Measurements from ENCODE around the gene PLA2G6. TPM values are rescaled to one million over a fixed set of nuclear protein-coding genes. Genes with fewer than 3 reads are reported as not detected.
A peak's percentile ranks its signal among the peaks of the same experiment; 100 is the strongest.

The PLA2G6 gene
- total RNA-seq, 1 experiment from 2014 or later, result 18.7 TPM

DNA sequence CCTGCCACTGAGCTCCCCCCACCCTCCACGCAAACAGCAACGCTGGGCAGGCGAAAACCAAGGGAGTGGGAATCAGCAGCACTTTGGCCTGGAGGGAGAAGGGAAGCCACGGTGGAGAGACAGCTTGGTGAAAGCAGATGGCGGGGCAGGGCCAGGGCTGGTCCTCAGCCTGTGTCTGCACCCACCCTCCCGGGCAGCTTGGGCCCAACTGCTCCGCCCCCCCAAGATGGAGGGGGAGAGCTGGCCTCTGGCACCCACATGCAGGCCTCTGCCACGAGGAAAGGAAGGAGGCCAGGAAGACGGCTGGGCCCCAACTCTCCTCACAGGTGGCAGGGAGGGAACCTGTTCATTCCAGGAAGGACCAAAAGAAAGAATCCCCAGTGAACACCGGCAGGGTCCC lies 38.0 kb upstream of the PLA2G6 start:
- peaks cover 46% of the 10 kb centered on the region for H3K36me3 Mint-ChIP-seq (ENCODE audit: insufficient read depth, unreplicated experiment)
- Histone ChIP-seq H3K9me3 (no peaks in the 10 kb centered on the region), H3K4me3 (ENCODE audit: low read depth, low read length) (no peak overlapping the region), H3K27me3 (replicated peaks; ENCODE audit: control insufficient read depth, insufficient read depth, low read length) (no peaks in the 10 kb centered on the region), H3K4me1 (peaks cover 23% of the 10 kb centered on the region), H3K36me3 (ENCODE audit: control insufficient read depth, insufficient read depth, low read length) (peaks cover 2% of the 10 kb centered on the region)
- no peak for DNase-seq
- TF ChIP-seq, protein P1, sequence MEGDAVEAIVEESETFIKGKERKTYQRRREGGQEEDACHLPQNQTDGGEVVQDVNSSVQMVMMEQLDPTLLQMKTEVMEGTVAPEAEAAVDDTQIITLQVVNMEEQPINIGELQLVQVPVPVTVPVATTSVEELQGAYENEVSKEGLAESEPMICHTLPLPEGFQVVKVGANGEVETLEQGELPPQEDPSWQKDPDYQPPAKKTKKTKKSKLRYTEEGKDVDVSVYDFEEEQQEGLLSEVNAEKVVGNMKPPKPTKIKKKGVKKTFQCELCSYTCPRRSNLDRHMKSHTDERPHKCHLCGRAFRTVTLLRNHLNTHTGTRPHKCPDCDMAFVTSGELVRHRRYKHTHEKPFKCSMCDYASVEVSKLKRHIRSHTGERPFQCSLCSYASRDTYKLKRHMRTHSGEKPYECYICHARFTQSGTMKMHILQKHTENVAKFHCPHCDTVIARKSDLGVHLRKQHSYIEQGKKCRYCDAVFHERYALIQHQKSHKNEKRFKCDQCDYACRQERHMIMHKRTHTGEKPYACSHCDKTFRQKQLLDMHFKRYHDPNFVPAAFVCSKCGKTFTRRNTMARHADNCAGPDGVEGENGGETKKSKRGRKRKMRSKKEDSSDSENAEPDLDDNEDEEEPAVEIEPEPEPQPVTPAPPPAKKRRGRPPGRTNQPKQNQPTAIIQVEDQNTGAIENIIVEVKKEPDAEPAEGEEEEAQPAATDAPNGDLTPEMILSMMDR (IDR thresholded peaks at IDR 0.05; ENCODE audit: insufficient read depth in 1 of 2, low read depth in 1 of 2, low read length in 1 of 2, severe bottlenecking in 1 of 2, unreplicated experiment in 1 of 2), result no peak
- peak overlapping the region; percentile 94 for H3K27ac Mint-ChIP-seq (ENCODE audit: unreplicated experiment)
- H3K4me3 Mint-ChIP-seq (ENCODE audit: unreplicated experiment), result no peak overlapping the region
- intact Hi-C loops (cut with micrococcal nuclease; ENCODE audit: unreplicated experiment), result loop anchor here (5.0 to 10.0 kb wide), 2 partner anchors 37 to 105 kb away; partner anchors contain the start of genes BAIAP2L2 and PLA2G6
- no TSS peak for BruUV-seq (replicated peaks)
- H3K27me3 Mint-ChIP-seq (ENCODE audit: insufficient read depth, unreplicated experiment), result no peaks in the 10 kb centered on the region
- ChIA-PET CTCF (interaction anchor here (1.3 kb wide), 1 partner anchor 167 kb away, joined by 3 read pairs; no protein-coding TSS in a partner anchor), POLR2A (no interaction called here)
- H3K9me3 Mint-ChIP-seq (ENCODE audit: unreplicated experiment), result no peaks in the 10 kb centered on the region
- H3K4me1 Mint-ChIP-seq (ENCODE audit: low read depth, unreplicated experiment), result peaks cover 11% of the 10 kb centered on the region

DNA sequence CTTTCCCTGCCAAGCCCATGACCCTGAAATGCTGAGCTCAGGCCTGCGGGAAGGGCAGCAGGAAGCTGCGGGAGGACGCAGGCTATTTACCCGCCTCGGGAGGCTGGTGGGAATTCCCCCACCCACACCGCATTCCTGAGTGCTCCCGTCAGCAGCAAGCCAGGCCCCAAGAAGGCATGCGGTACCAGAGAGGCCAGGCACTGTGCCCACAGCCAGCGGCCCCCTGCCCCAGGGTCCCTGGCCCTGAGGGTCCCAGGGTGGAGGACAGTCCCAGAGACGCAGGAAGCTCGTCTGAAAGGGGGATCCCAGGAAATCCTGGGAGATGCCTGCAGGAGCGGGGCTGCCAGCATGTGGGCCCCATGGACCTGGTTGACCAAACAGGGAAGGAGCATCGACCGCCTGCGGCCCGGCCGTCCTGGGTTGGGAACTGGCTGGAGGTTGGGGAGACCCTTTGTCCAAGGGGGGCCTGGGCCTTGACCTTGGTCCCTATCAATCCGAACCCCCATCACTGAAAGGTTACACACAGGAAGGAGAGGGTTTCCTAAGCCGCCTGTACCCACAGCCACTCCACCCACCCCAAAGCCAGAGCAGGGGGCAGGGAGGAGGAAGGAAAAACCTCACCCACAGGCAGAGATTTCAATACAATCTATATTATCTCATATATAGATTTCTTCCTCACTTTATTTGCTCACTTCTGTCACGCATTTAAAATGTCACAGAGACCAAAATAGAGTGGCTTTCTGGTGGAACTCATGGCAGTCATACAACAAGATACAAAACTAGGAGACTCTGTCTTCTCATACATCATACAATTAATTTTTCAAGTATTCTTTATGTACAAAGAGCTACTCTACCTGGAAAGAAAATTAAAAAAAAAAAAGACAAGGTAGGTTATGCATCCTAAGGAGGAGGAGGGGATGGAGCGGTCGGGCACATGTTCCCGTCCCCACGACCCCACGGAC lies 37.3 kb upstream of the PLA2G6 start:
- TF ChIP-seq, protein P1 (IDR thresholded peaks at IDR 0.05; ENCODE audit: insufficient read depth in 1 of 2, low read depth in 1 of 2, low read length in 1 of 2, severe bottlenecking in 1 of 2, unreplicated experiment in 1 of 2), result no peak
- Mint-ChIP-seq H3K27me3 (ENCODE audit: insufficient read depth, unreplicated experiment) (no peaks in the 10 kb centered on the region), H3K27ac (ENCODE audit: unreplicated experiment) (peak overlapping the region; percentile 94), H3K36me3 (ENCODE audit: insufficient read depth, unreplicated experiment) (peaks cover 45% of the 10 kb centered on the region), H3K9me3 (ENCODE audit: unreplicated experiment) (no peaks in the 10 kb centered on the region), H3K4me1 (ENCODE audit: low read depth, unreplicated experiment) (peaks cover 11% of the 10 kb centered on the region), H3K4me3 (ENCODE audit: unreplicated experiment) (no peak overlapping the region)
- POLR2A ChIA-PET, result interaction anchor here (0.5 to 1.0 kb wide), 4 partner anchors 17 to 401 kb away, joined by 3 to 5 read pairs (median 4); partner anchors contain the start of genes MAFF and PLA2G6
- no peak overlapping the region for H3K4me3 ChIP-seq (ENCODE audit: low read depth, low read length)
- intact Hi-C loops (cut with micrococcal nuclease; ENCODE audit: unreplicated experiment), result loop anchor here (5.0 to 10.0 kb wide), 2 partner anchors 37 to 104 kb away; partner anchors contain the start of genes BAIAP2L2 and PLA2G6
- DNase-seq, result peak; percentile 78 to 86
- peaks cover 23% of the 10 kb centered on the region for H3K4me1 ChIP-seq
- CTCF ChIA-PET, result interaction anchor here (1.2 to 1.3 kb wide), 2 partner anchors 16 to 167 kb away, joined by 3 to 4 read pairs; no protein-coding TSS in a partner anchor
- H3K27me3 ChIP-seq (replicated peaks; ENCODE audit: control insufficient read depth, insufficient read depth, low read length), result no peaks in the 10 kb centered on the region
- H3K36me3 ChIP-seq (ENCODE audit: control insufficient read depth, insufficient read depth, low read length), result peaks cover 1% of the 10 kb centered on the region; the same call in 1 of the 2 replicates
- no peaks in the 10 kb centered on the region for H3K9me3 ChIP-seq
- TSS peak; percentile 12 for BruUV-seq (replicated peaks)

Data from Caco-2 (cell line).